ENCODE data around the gene NELFB. TPM values are rescaled to one million over a fixed set of nuclear protein-coding genes. Genes with fewer than 3 reads are reported as not detected.

The NELFB gene
- total RNA-seq, 1 donor from 2014 or later: 48.3 TPM

GRCh38 chr9:137279741-137280473 is 24.8 kb downstream of the NELFB start:
- DNase-seq (ENCODE audit: low read depth): no peak

- peak; percentile 37 for DNase-seq (ENCODE audit: low read depth)
Measured at GRCh38 chr9:137280474-137281344, 25.6 kb downstream of the NELFB start.

GRCh38 chr9:137281345-137282116 is 26.4 kb downstream of the NELFB start:
- no peak for DNase-seq (ENCODE audit: low read depth)

DNA sequence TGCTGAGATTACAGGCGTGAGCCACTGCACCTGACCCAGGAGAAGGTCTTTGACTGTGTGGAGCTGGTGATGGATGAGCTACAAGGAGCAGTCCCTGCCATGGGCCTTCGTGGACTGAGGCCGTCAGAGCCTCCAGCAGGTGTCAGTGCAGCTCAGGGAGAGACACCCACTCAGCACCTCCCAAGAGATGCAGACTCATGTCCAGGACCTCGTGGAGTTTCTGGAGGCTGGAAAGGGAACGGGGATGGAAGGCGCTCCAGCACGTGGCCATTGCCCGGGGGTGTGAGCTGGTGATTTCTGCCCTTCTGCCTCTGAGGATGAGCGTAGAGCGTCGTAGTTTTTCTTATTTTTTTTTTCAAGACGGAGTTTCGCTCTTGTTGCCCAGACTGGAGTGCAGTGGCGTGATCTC is 31.9 kb downstream of the NELFB start:
- DNase-seq (ENCODE audit: low read depth): peak; percentile 58

DNA sequence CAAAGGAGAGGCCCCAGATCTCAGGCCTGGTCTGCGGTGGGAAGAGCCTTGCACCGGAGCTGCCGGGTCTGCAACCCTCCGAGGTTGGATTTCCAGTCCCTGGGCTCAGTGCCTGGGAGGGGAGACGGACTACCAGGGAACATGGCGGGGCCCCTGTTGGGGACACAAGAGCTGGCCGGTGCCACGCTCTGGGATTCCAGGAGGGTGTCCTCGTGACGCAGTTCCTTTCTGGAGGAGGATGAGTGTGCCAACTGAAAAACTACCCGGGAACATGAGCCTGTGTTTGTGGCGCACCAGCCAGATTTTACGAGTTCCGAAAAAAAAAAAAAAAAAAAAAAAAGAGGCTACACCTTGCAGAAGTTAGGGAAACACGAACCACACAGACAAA is 38.0 kb downstream of the NELFB start:
- no peak for DNase-seq (ENCODE audit: low read depth)

DNA sequence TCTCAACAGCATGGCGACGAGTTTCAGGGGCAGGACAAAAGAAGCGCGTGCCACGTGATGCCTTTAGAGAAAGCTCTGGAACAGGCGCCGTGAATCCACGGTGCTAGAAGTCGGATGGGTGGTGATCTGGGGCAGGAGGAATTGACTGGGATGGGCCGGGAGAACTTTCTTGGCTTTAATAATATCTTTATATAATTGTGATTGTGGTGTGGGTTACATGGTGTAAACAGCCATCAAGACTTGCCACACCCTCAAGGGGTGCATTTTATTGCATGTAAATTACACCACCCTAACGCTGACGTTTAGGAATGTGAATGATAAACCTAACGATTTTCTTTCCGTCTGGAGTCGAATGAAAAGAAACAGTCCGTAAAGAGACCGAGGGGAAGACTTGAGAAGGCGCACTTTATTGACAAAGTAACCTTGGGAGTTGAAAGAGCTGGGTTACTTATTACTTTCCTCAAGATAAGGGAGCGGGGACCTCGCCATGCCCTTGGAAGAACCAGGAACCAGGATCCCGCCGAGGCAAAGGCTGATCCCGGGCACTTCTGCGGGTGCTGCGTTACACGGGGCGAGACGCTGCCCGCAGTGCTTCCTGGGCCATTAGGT is 38.5 kb downstream of the NELFB start:
- no peak for DNase-seq (ENCODE audit: low read depth)

- DNase-seq (ENCODE audit: low read depth): no peak
Measured at GRCh38 chr9:137294091-137294680, 39.1 kb downstream of the NELFB start.

- DNase-seq (ENCODE audit: low read depth): no peak
Measured at GRCh38 chr9:137294681-137295237, 39.6 kb downstream of the NELFB start.

DNA sequence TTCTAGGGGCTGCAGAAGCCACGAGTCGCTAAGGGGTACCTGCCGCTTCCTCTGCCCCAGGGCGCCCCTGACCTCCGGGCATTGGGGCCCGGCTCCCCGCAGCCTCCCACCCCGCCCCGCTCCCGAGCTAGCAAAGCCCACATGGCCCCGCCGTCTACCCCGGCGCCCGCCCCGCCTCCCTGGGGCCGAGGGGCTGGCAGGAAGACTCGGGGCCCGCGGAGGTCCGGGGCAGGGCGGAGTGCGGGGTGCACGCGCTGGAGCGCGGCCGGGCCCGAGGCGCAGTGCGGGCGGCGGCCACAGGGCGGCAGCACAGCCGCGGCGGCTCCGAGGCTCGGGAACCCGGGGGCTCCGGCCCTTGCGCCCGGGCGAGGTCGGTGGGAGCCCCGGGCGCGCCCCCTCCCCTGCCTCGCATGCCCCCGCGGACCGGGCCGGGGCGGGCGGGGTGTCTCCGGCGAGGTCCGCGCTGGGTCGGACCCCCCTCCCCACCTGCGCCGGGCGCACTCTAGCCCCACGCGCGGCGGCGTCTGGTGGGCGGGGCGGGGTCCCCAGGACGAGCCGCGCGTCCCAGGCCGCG is 40.2 kb downstream of the NELFB start:
- DNase-seq (ENCODE audit: low read depth): no peak

- no peak for DNase-seq (ENCODE audit: low read depth)
Measured at GRCh38 chr9:137295849-137296669, 40.9 kb downstream of the NELFB start.

DNA sequence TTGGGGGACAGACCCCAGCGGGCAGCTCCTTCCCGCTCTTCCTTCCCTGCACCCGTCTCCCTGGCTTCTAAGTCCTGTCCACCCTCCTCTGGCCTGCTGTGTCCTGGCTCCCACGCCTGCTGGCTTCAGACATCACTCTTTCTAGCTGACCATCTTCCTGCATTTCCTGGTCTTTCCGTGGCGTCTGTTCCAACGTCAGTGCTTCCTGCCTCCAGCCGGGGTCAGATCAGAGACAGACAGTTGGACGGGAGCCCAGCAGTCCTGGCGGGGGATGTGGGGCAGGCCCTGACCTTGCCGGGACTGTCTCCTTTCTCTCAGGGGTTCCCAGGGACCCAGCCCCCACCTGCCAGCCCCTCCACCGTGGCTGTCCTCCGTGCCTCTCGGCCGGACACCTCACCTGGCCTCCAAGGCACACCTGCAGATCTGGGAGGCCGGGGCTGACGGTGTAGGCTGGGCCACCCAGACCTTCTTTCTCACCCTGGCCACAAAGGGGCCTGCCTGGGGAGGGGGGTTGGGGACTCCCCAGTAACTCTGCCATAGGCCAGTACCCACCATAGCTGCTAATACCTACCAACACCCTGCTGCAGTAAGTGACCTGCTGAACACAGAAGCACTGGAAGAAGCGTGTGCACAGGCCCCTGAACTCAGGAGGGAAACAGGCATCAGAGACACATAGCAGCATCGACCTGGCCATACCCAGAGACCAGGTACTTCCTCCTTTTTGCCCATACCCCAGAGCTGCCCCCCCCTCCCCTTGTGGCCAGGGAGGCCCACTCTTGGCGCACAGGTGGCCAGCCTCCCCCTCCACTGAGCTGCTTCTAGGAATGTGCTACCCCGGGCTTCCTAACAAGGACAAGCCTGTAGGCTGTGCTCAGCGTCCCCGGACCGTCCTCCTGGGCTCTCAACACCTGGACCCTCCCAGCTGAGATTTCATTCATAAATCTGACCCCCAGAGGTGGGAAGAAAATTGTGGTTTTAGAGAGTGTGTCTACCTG is 41.8 kb downstream of the NELFB start:
- DNase-seq (ENCODE audit: low read depth): no peak

DNA sequence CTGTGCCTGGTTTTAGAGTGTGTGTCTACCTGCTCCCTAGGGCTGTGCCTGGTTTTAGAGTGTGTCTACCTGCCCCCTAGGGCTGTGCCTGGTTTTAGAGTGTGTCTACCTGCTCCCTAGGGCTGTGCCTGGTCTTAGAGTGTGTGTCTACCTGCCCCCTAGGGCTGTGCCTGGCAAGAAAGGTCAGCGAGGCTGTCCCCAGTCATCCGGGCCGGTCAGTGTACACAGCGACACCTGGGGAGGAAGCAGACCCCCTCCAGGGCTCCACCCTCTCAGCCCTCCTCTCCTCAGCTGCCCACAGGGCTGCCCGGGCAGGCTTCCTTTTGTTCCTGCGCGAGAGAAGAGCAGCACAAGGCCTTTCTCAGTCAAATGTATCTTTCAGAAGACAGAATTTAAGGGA is 42.8 kb downstream of the NELFB start:
- DNase-seq (ENCODE audit: low read depth): no peak

DNA sequence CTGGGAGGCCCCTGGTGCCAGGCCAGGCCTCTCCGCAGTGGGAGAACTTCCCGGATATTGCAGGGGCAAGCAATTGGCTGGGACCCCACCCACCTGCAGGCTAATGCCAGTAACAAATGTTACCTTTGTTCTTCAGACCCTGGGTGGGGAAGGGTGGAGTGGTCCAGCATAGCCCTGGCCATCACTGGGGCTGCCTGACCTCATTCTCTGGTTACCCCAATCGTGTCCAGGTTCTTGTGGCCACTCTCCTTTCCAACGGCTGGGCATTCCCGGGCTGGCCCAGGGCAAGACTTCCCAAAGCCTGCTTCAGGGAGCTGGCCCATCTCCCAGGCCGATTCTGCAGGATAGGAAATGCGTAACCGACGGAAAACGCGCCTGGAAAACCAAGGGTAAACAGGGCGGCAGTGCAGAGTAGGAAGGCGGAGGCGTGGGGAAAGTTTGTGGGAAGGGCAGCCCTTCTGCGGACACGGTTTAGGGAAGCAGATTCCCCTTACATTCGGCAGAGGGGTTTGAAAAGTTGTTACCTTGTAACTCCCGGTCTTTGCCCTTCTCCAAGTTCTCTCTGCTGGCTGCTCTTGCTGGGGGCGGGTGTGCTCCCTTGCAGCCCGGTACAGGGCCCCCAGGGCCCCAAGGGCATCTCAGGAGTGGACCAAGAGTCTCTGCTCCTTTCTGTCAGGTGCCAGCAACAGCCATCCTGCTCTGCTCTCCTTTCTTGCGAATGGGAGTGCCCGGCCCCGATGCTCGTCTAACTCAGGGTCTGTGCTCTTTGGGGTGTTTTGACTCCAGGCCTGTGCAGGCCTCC is 43.5 kb downstream of the NELFB start:
- DNase-seq (ENCODE audit: low read depth): no peak

DNA sequence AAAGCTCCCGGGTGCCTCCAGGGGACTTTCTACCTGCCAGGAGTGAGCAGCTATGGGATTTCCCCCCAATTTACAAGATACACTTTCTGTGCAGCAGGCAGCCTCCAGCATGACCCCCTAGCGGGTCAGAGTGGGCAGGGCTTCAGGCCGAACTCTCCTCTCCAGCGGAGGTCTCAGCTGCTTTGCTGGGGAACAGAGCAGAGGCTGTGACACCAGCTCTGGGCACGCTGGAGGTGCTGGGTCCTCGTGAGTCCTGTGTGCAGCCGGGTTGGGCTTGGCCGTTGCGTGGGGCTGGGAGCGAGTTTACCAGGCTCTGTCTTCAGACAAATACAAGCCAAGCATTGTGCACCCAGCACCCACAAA is 44.1 kb downstream of the NELFB start:
- DNase-seq (ENCODE audit: low read depth): no peak

DNA sequence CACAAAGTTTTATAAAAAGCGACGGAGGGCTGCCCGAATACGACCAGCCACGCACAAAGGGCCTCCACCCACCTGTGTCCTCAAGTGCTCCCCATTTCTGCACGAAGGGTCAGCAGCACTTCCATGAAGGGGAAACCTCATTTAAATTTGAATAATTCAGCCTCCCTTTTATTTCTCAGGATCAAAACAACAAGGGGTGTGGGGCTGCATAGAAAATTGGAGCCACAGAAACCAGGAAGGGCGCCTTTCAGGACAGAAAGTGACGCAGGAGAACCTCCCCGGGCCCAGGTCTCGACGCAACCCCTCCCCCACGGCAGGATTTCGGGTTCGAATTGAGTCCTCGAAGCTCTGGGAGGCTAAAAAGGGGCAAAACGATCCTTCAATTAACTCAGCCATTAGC is 44.8 kb downstream of the NELFB start:
- DNase-seq (ENCODE audit: low read depth): no peak

GRCh38 chr9:137300567-137301080 is 45.5 kb downstream of the NELFB start:
- no peak for DNase-seq (ENCODE audit: low read depth)
